Panc1 (cell line): ENCODE data around the gene CFAP52. TPM values are rescaled to one million over a fixed set of nuclear protein-coding genes. Genes with fewer than 3 reads are reported as not detected.

Source experiments
- ATAC-seq: fragments of 200-7000 bp; cut with Tn5 transposase; 2 replicates; pipeline ENCODE4 v1.9.1; 2020; ENCODE audit warnings: mild to moderate bottlenecking, moderate library complexity
- BruUV-seq: library from RNA; stranded (reverse); fragments of 400-500 nt; replicated peaks from 2 replicates; lab custom pipeline; 2021; lab: Mats Ljungman, UMichigan
- CTCF ChIA-PET: fragments of 300-600 bp; sonication (Branson Sonifier 250); formaldehyde crosslinking; loops from one replicate; lab custom pipeline; 2022; ENCODE audit warnings: antibody characterized with exemption; lab: Charles Lee
- POLR2A ChIA-PET: fragments of 300-600 bp; sonication (Branson Sonifier 250); formaldehyde crosslinking; loops from one replicate; lab custom pipeline; 2022; ENCODE audit warnings: antibody characterized with exemption; lab: Charles Lee
- DNase-seq: peaks from one replicate; pipeline ENCODE4 v3.0.0-alpha.2; 2010; ENCODE audit warnings: low read depth, low spot score
- H3K27ac ChIP-seq: 2 replicates; pipeline ENCODE4 v1.5.1; 2011; ENCODE audit warnings: mild to moderate bottlenecking, low read length, inconsistent platforms
- H3K27me3 ChIP-seq: fragments of 200-500 bp; sonication (Bioruptor generic); 2 replicates; pipeline ENCODE4 v1.6.0; 2014; ENCODE audit warnings: low read length, inconsistent platforms; ENCODE audit not compliant: control insufficient read depth, insufficient read depth
- H3K36me3 ChIP-seq: fragments of 200-500 bp; sonication (Bioruptor generic); 2 replicates; pipeline ENCODE4 v1.5.1; 2014; ENCODE audit warnings: inconsistent platforms, mild to moderate bottlenecking, low read length, moderate library complexity; ENCODE audit not compliant: control insufficient read depth, insufficient read depth
- H3K4me1 ChIP-seq: 2 replicates; pipeline ENCODE4 v1.5.1; 2011; ENCODE audit warnings: inconsistent platforms, mild to moderate bottlenecking, low read length, moderate library complexity; ENCODE audit not compliant: control insufficient read depth, insufficient read depth
- H3K4me3 ChIP-seq, 2 experiments: 2 replicates each; pipeline ENCODE4 v1.5.1; 2011 to 2012; ENCODE audit warnings: low read depth in 2 of 2, low read length in 2 of 2, mild to moderate bottlenecking in 2 of 2, inconsistent platforms in 1 of 2, moderate library complexity in 1 of 2
- H3K9me3 ChIP-seq: fragments of 200-500 bp; sonication (Bioruptor generic); 2 replicates; pipeline ENCODE4 v1.5.1; 2014; ENCODE audit warnings: low read depth, mild to moderate bottlenecking, inconsistent platforms, low read length, moderate library complexity; ENCODE audit not compliant: control insufficient read depth, insufficient read depth
- CTCF ChIP-seq: fragments of 450-650 bp; IDR thresholded peaks from 2 replicates; pipeline ENCODE4 v1.5.1; 2017; ENCODE audit warnings: mild to moderate bottlenecking
- POLR2AphosphoS5 ChIP-seq: IDR thresholded peaks from 2 replicates; pipeline ENCODE4 v1.6.1; 2012; ENCODE audit warnings: mild to moderate bottlenecking, low read depth, low read length, moderate library complexity
- REST ChIP-seq, 2 experiments: IDR thresholded peaks; 2 replicates each; pipeline ENCODE4 v1.6.1; 2011 to 2012; ENCODE audit warnings: low read depth in 2 of 2, control low read depth in 1 of 2, low read length in 1 of 2, mild to moderate bottlenecking in 1 of 2, moderate library complexity in 1 of 2; ENCODE audit not compliant: insufficient read depth in 1 of 2
- SIN3A ChIP-seq: IDR thresholded peaks from 2 replicates; pipeline ENCODE4 v1.6.1; 2012; ENCODE audit warnings: low read depth, mild to moderate bottlenecking, low read length, moderate library complexity, borderline replicate concordance; ENCODE audit not compliant: insufficient read depth
- TCF7L2 ChIP-seq: IDR thresholded peaks from 2 replicates; pipeline ENCODE4 v1.6.1; 2011; ENCODE audit warnings: mild to moderate bottlenecking, low read depth, low read length, inconsistent platforms
- in situ Hi-C: cut with HindIII; loops from 2 replicates; pipeline ENCODE4 v1.10.0; 2016; ENCODE audit warnings: low sequenced_read_pairs, low pct_unique_long_range_greater_than_20kb
- intact Hi-C: fragments of 100-400 bp; cut with micrococcal nuclease; formaldehyde crosslinking; loops from one replicate; pipeline ENCODE4 v1.10.0; 2022; ENCODE audit not compliant: unreplicated experiment
- total RNA-seq: library from RNA; stranded (reverse); gene quantifications from one replicate; pipeline ENCODE4 v1.2.1, GENCODE V29; 2021; ENCODE audit not compliant: unreplicated experiment

The CFAP52 gene
- total RNA-seq, 1 experiment from 2014 or later = not detected

- POLR2A ChIA-PET = no interaction called here
- no peaks in the 10 kb centered on the region for H3K9me3 ChIP-seq
- in situ Hi-C loops = no loop called here
- BruUV-seq = no TSS peak
- H3K27ac ChIP-seq = peak within 1 kb of the TSS; percentile 79
- peak; percentile 89 for ATAC-seq
- intact Hi-C loops = loop anchor here (2.0 kb wide), 2 partner anchors 71 to 101 kb away; no protein-coding TSS in a partner anchor
- peak within 1 kb of the TSS; percentile 89 to 94 for H3K4me3 ChIP-seq
- DNase-seq = no peak
- no peaks in the 10 kb centered on the region for H3K4me1 ChIP-seq
- CTCF ChIA-PET = no interaction called here
- TF ChIP-seq TCF7L2 (no peak), SIN3A (0 out of 2 replicates have a peak, but pooled peaks have one; percentile 57), POLR2AphosphoS5 (peak; percentile 65; the same call in 1 of the 2 replicates), REST (IDR thresholded peaks at IDR 0.05; ENCODE audit: insufficient read depth in 1 of 2, low read depth in 2 of 2, low read length in 1 of 2) (no peak)
- no peaks in the 10 kb centered on the region; the same call in 1 of the 2 replicates for H3K36me3 ChIP-seq
- H3K27me3 ChIP-seq = no peaks in the 10 kb centered on the region
Measured at GRCh38 chr17:9575381-9576101, 901 bp upstream of the CFAP52 start, which contains the start of gene STX8. Gene STX8, minus strand, starts transcription at chr17:9575820. Its CDS starts 12 bp downstream, at chr17:9575808.

GRCh38 chr17:9577373-9577709 is 899 bp downstream of the CFAP52 start:
- no TSS peak for BruUV-seq
- Histone ChIP-seq H3K9me3 (no peaks in the 10 kb centered on the region), H3K36me3 (no peaks in the 10 kb centered on the region; the same call in 1 of the 2 replicates), H3K4me3 (no peak overlapping the region), H3K4me1 (no peaks in the 10 kb centered on the region), H3K27me3 (no peaks in the 10 kb centered on the region), H3K27ac (no peak overlapping the region)
- intact Hi-C loops = loop anchor here (2.0 kb wide), 2 partner anchors 69 to 99 kb away; no protein-coding TSS in a partner anchor
- ATAC-seq = no peak
- TF ChIP-seq CTCF (peak; percentile 21), POLR2AphosphoS5 (no peak)
- ChIA-PET CTCF (interaction anchor here (0.6 to 1.6 kb wide), 4 partner anchors 69 to 191 kb away, joined by 3 to 5 read pairs (median 3); no protein-coding TSS in a partner anchor), POLR2A (no interaction called here)
- no peak for DNase-seq
- in situ Hi-C loops = no loop called here
